Measurements from ENCODE around the gene TM2D3.

Gene TM2D3

DNA sequence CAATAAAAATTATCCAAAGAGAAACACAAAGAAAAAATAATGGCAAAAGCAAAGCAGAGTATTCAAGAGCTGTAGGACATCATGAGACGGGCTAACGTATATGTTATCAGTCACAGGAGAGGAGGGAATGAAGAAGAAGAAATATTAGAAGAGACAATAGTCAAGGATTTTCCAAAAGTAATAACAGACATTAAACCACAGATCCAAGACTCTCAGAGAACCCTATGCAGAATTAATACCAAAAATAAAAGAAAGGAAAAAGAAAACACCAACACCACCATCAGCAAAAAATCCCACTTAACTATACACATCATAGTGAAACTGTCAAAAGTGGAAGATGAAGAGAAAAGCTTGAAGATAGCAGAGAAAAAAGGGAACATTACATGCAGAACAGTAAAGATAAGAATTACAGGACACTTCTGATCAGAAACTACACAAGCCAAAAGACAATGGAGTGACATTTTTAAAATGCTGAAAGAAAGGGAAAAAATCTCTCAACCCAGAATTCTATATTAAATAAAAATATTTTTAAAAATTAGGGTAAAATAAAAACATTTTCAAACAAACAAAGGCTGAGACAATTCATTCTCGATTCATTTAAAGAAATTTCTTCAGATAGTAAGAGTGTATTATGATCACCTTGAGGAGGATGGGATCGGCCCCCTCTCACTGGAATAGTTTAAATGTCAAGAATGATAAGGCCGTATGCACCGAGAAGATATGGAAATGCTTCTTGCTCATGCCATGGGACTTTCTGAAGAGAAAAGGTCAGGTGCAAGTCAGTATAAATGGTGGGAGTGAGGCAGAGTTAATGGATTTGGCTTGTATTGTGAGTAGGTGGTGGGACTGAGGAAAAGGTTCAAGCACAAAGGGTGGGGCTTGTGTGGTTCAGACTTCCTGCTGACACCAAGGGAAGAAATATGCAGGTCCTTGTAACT lies 28.5 kb downstream of the TM2D3 start:
- DNase-seq (ENCODE audit: low read depth): no peak

DNA sequence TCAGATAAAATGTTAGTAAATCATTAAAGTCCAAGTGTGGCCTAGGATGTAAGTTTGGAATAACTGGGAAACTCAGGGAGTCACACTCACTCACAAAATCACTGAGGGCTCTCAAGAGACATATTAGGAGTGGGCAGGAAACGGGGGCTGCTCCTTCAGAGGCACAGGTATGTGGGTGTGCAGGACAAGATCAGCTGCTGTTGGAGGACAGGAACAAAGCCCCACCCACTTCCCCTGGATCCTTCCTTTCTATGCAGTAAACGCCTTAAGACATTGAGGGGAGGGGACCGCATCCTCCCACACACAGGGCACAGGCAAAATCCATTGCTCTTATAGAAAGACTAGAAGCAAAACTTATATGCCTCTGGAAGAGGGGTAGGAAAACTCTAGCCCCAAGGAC lies 30.2 kb downstream of the TM2D3 start:
- DNase-seq (ENCODE audit: low read depth): no peak

DNA sequence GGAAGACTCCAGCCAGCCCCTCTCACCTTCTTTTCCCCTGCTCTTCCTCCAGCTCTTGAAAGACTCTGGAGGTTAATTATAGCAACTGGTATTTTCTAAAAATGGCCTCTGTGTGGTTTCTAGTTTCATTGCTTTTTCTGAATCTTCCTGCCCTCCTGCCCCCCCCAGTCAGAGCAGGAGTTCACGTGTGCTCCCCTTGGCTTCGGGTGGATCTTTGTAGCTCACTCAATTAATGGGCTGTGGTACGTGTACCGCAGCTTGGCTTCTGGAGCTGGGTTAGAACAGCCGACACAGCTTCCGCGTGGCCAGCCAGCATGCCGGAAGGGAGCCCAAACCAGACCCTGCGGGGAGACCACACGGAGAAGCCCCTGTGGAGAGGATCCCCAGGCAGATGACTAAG lies 31.5 kb downstream of the TM2D3 start:
- DNase-seq (ENCODE audit: low read depth): no peak

DNA sequence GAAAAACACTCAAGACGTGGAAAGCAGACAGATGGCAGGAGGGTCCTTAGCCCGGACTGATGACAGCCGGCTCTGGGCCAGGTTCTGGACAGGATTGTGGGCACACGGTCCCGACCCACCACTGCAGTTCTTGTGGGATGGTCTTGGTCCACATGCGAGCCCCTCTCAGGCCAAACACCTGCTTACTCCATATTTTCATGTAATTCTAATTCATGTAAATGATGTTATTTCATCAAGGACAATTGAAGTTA lies 32.6 kb downstream of the TM2D3 start:
- no peak for DNase-seq (ENCODE audit: low read depth)

DNA sequence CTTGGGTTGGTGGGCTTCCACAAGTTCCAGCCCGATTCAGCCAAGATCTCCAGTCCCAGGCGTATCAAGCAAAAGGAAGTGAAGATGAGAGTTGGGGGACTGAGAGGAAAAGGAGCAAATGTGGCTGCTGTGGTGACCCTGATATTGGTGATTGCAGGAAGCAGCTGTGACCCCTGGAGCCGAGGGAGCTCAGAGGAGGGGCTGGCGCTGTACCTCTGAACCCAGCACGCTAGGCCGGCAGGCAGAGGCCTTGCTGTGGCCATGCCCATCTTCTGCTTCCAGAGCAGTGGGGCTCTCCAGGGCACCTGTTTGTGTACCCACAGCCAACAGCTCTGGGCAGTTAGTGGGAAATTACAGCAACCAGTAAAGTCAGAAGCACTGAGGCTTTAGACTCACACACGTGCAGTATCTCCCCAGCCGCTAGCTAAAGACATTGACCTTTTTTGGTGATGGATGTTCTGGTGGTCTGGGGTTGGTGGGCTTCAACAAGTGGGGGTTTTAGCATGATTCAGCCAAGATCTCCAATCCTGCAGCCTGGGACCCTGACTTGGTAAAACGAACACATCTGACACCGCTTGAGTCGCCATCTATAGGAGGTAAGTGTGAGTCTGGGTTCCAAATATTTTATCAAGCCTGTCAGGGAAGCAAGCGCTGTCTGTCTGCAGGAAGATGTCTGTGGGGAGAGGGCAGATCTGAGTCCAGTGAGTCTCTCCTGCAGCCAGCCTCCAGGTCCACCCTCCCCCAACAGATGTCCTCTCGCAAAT lies 33.1 kb downstream of the TM2D3 start:
- no peak for DNase-seq (ENCODE audit: low read depth)

DNA sequence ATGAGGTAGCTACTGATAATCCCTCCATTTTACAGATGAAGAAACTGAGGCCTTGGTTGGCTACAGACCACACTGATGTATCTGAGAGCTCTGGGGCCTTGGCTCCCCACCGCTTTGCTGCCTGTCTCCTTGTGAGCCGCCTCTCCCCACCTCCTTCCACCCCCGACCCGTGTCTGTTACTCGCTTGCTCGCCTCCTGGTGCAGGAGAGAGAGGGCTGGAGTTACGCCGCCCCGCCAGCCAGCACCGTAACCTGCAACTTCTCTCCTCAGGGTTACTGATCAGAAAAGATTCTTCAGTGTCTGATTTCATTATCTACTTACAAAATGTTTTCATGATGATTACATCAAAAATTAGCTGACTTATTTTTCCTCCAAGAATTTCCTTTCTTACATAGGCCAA lies 34.1 kb downstream of the TM2D3 start:
- DNase-seq (ENCODE audit: low read depth): no peak

DNA sequence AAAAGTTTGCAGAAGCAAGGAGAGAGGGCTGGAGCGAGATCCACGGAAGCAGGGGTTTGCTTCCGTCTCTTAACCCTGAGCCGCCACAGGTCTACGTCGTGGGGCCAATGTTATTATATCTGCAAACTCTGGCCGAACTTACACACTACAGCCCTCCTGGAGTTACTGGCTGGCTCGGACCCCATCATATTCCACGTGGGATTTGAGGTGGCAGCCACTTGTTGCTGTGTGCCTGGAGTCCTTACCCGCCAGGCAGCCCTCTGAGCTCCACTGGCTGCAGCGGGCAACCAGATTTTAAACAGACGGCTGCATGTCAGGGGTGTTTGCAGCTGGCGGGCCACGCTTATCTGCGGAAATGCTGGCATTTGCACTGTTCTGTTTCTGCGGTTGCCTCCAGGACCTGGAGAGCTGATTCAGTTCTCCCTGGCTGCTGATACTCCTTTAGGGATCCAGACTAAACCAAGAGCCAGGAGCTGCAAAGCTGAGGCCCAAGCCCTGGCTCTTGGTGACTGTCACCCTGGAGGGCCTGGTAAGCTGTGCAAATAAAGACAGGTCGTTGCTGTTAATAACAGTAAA lies 34.7 kb downstream of the TM2D3 start:
- DNase-seq (ENCODE audit: low read depth): no peak

DNA sequence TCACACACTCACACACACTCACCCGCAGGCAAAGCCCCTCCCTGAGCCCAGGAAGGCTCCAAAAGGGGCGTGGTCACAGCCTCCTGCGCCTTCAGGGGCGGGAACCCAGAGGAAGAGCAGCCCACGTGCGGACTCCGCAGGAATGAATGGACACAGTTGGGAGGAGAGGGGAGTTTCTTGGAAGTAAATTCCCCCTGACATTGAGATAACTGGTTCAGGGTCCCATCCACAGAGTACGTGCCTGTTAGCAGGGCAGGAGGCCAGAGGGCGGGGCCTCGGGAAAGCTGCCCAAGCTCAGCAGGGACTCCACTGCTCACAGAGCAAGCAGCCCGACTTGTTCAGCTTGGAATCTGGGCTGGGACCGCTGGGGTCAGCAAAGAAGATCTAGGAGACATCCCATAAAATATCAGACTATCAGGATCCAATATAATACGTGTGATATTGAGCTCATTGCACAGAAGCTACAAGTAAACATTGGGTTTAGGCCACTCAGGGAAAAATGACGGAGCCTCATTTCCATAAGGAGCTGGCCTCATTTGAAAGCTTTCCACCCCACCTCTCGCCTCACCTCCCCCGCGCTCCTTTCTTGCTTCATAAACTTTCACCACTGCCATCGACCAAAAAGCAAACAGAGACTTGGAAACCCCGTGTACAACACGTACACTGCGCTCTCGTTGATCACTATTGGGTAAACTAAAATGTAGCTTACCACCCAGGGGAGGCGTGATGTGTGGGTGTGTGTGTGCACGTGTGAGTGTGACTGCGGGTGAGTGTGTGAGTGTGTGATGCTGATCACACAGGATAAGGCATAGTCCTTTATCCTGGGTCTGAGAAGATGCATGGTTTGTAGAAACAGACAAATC lies 36.0 kb downstream of the TM2D3 start:
- peak; percentile 54 for DNase-seq (ENCODE audit: low read depth)

DNA sequence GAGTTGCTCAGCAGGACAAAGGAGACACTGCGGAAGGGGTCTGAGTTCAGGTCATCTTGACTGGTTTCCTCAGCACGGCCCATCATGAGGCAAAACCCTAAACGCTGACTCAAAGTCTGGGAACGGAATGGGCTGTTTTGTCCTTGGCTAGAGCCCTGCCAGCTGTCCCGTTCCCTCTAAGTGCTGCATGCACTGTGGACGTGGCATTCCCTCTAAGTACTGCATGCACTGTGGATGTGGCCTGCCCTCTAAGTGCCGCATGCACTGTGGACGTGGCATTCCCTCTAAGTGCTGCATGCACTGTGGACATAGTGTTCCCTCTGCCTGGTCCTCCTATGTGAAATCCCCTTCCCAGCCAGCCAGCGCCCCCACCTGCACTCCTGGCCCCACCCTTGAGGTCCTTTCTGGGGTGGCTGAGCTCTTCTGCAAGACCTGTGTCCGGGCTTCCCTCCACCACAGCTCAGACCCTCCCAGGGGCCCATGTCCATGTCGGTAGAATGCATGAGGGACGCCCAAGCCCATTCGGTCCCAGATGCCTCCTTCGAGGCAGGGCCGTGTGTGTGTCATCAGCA lies 36.7 kb downstream of the TM2D3 start:
- peak; percentile 15 for DNase-seq (ENCODE audit: low read depth)

DNA sequence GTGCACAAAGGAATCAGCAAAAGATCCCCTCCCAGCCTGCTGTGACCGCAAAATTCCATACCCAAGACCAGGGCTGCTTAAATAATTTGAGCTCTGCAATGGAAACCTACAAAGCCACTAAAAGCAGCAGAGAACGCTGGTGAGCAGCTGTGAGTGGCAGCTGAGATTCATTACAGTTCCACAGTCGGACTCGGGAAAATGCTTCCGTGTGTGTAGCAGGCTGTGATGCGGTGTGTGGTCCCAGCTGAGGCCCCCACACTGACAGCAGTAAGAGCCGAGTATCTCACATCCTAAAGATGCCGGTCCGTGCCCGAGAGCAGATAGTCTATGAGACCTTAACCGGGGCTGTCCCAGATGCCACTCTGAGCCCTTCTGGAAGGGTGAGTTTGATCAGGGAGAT lies 37.4 kb downstream of the TM2D3 start:
- DNase-seq (ENCODE audit: low read depth): no peak

DNA sequence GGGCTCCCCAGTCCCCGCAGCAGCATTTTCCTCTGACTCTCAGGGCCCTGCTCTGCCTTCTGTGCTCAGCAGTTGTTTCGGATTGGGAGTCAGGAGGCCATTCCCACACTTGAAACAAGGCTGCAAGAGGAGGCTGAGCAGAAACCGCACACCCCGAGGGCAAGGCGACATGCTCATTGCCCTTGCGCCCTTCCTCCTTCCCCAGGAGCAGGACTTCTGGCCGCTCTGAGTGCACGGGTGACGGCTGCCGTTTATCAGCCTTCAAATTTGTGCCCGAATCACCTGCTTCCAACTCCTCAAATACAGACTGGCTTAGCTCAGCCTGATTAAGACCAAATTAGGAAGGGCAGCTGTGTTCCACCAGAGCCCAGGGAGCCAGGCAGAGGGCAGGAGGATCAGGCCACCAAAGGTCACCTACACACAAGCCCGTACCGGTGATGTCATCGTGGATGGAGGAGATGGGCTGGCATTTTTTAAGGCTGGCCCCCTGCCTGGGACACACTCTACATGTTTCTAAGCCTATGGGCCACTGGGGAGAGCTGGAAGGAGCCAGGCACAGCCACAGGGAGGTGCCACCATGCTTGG lies 38.1 kb downstream of the TM2D3 start:
- no peak for DNase-seq (ENCODE audit: low read depth)

DNA sequence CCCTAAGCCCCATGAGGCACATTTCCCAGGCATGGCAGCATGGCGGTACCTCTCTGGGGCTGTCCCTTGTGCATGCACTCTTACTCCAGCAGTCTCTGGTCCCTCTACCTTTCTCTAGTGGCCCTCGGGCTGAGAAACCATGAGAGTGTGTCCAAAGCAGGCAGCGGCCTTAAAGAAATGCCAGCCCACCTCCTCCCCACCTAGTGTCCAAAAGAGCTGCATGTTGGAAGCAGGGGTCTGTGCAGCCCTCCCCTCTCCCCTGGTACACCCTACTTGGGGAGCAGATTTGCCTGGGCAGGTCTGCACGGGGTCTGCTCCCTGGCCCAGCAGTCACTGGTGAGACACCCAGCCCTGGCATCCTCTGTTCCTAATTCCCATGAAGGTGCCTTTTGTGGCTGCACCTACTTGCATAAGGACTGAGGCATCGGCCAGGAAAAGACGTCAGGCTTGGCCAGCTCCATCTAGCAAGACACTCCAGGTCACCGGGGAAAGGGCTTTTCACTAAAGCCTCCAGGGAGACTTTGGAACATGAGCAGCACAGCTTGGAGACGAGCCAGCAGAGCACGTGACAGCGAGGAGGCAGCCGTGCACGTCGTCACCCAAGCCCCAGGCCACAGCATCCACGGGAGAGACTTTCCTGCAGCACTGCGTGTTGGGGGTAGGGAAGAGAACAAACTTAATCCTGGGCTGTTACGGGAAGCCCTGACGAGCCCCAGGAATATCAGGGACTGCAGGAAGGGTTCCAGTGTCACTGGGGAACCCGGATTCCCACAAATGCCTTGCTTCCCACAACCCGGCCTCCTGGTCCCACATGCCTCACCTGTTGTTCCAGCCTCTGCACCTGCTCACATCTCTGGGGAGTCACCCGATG lies 38.8 kb downstream of the TM2D3 start:
- no peak for DNase-seq (ENCODE audit: low read depth)

DNA sequence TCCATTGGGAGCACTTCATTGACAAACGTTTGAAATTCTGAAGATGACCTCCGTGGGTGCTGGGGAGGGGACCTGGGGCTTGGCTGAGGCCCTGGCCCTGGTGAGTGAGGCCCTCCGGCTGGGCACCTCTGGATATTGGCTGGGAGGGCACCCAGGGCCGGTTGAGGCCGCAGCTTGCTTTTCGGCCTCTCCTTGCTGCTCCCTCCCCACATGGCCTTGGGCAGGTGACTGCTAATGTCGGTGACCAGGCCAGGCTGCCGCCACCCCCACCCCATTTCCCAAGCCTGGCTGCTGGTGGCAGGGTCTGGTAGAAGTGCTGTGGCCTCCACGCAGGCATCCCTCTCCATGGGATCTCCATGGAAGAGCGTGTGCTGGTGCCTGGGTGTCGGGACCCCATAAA lies 39.5 kb downstream of the TM2D3 start:
- no peak for DNase-seq (ENCODE audit: low read depth)

DNA sequence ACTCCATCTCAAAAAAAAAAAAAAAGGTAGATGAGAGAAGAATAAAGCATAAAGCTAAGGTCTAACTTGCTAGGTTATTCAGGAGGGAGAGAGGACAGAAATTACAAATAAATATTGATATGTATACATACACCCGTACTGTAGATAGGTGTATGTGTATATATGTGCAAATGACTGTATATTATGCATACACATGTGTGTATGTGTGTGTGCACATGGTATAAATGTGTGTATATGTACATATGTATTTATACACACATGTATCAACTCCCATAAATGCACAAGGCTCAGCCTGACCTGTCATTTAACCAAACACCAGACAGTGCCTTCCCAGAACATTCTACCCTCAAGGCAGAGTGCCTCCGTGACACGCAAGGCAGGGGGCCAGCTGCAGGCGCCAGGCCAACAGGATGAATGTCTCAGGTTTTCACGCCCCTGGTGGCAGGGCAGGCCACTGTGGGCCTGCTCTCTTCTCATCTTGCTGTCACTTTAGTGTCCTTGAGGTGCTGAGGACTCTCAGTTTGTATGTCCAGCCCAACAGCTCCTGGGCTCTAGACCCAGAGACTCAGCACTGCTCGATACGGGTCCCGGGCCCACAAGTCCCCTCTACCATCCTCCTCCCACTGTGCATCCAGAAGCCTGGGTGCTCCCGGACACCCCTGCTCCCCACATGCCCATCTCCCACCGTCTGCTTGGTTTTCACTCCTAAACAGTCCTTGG lies 40.4 kb downstream of the TM2D3 start:
- no peak for DNase-seq (ENCODE audit: low read depth)

DNA sequence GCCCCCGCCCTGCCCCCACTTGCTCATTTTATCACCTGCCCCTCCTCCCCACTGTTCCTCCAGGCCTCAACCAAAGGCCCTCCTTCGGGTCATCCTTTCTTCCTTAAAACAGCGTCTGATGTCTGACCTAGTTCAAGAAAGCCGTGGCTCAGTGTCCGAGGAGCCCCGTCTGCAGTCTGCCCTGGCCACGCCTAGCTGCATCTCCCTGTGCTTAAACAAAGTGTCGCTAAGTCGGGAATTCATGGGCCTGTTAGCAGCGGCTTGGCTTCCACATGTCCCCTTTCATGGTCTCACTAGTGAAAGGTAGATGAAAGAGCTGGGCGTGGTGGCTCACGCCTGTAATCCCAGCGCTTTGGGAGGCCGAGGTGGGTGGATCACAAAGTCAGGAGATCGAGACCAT lies 41.2 kb downstream of the TM2D3 start:
- no peak for DNase-seq (ENCODE audit: low read depth)

DNA sequence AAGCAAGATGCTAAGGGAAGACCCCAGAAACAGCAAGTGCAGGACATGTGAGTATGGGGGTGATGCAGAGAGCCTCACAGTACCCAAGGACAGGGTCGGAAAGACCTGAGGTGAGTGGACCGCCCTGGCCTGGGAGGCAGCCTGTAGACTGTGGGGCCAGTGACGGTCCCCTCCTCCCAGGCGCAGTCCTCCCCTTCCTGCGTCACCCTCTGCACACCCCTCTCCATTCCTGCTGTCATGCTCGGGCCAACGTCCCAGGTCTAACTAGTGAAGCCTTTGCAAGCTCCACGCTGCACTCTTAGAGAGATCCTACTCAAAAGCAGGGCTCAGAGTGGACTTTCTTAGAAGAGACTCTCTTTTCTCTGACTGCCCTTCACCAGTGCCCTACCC lies 41.6 kb downstream of the TM2D3 start:
- DNase-seq (ENCODE audit: low read depth): no peak

DNA sequence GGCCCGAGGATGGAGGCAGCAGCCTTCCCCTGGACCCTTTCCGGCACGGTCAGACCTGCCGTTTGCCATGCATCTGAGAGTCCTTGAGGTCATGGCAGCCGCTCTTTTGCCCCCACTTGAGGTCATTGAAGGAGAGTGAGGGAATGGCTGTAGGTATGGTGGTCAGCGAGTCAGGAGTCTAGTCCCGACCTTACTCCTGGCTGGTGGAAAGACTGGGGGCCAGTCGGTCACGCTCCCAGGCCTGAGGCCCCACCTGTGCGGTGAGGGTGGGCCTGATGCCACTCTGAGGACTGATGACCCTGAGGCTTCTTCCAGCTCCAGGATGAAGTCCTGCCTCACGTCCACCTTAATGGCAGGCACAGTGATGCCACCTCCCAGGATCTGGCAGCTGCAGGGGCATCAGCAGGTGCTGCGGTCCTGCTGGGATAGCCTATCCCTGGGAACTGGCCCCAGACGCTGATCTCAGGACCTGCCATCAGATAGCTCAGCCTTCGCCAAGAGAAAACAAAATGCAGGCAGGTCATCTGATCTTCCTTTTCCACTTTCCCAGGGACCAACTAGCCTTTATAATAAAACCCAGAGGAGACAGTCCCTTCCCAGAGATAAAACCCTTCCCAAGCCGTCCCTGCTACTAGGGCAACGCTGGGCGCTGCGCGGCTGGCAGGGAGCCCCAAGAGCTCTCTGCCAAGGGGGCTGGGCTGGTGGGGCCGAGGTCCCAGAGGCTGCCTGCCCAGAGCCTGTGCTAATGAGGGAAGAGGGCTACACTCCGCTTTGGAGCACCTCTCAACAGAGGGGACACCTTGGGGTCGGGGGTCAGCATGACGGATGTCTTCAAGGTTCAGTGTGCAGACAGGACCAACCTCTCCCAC lies 42.2 kb downstream of the TM2D3 start:
- no peak for DNase-seq (ENCODE audit: low read depth)

DNA sequence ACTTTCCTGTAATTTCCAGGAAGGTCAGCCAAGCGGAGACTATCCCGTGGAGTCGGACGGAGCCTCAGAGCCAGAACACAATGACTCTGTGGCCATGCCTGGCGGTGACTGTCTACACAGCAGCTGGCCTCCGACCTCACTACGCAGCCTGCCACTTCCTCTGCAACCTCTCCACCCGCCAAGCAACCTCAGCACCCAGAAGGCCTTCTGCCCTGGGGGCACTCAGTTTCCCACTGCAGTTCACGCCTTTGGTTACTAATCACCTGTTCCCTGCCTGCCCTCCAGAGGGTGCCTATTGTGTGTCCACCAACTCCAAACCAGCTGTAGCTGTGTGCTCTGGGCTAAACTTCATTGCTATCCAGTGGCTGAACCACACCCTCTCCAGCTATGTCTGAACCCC lies 44.0 kb downstream of the TM2D3 start:
- no peak for DNase-seq (ENCODE audit: low read depth)

DNA sequence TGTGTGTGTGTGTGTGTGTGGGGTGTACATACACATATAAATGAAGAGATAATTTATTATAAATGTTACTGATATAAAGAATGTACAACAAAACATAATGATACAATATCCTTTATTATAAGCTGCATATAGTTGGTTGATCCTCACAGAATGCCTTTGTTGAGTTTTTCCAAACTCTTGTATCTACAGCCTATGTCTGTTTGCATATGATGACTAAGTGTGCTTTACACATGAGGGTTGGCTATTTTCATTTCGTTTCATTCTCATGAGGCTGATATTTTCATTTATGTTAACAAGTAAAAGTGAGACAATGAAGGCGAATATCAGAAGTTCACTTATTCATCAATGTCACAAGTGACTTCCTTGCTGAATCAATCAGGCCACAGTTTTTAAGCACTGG lies 45.1 kb downstream of the TM2D3 start:
- DNase-seq (ENCODE audit: low read depth): no peak
